B cell (primary cell): ENCODE data around the gene ADAMTS17. TPM values are rescaled to one million over a fixed set of nuclear protein-coding genes. Genes with fewer than 3 reads are reported as not detected.

Experiments
- ATAC-seq: fragments of 200-7000 bp; cut with Tn5 transposase; one replicate; pipeline ENCODE4 v1.10.0; 2021; ENCODE audit warnings: low read depth, mild to moderate bottlenecking, moderate number of reproducible peaks, moderate library complexity
- CTCF ChIA-PET: fragments of 350-600 bp; sonication (Branson Sonifier 250); formaldehyde crosslinking; loops from one replicate; lab custom pipeline; 2021; ENCODE audit warnings: antibody characterized with exemption, inconsistent platforms; lab: Charles Lee
- POLR2A ChIA-PET: fragments of 350-600 bp; sonication (Branson Sonifier 250); formaldehyde crosslinking; loops from one replicate; lab custom pipeline; 2021; ENCODE audit warnings: antibody characterized with exemption; lab: Charles Lee
- DNase-seq: peaks from one replicate; pipeline ENCODE4 v3.0.0; 2013
- H2AFZ ChIP-seq: 2 replicates; pipeline ENCODE4 v1.6.1; 2012; ENCODE audit warnings: mild to moderate bottlenecking, low read depth, low read length; ENCODE audit not compliant: insufficient read depth, poor library complexity, severe bottlenecking
- H3K27ac ChIP-seq, 2 donors: 1 replicate in 1 of 2; 2 replicates in 1 of 2; pipeline ENCODE4 v1.5.1; 2012 to 2013; ENCODE audit warnings: low read length in 2 of 2, mild to moderate bottlenecking in 2 of 2, moderate library complexity in 1 of 2
- H3K27me3 ChIP-seq, 4 experiments: fragments of 200-600 bp in 1 of 4; sonication (generic) in 1 of 4; replicated peaks in 1 of 4; 1 replicate in 2 of 4; 2 replicates in 2 of 4; pipeline versions ENCODE4 v1.6.1 to v1.7.0; 2013 to 2016; ENCODE audit warnings: low read length in 3 of 4, mild to moderate bottlenecking in 2 of 4, mixed read lengths in 1 of 4, moderate library complexity in 1 of 4; ENCODE audit not compliant: insufficient read depth in 4 of 4, control insufficient read depth in 3 of 4; ENCODE audit errors: control extremely low read depth in 1 of 4
- H3K36me3 ChIP-seq, 2 experiments: replicated peaks in 1 of 2; 1 replicate in 1 of 2; 2 replicates in 1 of 2; pipeline versions ENCODE4 v1.6.1 to v1.7.1; 2013; ENCODE audit warnings: low read length in 1 of 2; ENCODE audit not compliant: insufficient read depth in 2 of 2, control insufficient read depth in 1 of 2; ENCODE audit errors: control extremely low read depth in 1 of 2, extremely low read depth in 1 of 2
- H3K4me1 ChIP-seq, 2 donors: fragments of 200-600 bp in 1 of 2; sonication (generic) in 1 of 2; 1 replicate in 1 of 2; 2 replicates in 1 of 2; pipeline versions ENCODE4 v1.5.1 to v1.6.1; 2013 to 2017; ENCODE audit warnings: low read length in 2 of 2; ENCODE audit not compliant: control insufficient read depth in 2 of 2, insufficient read depth in 2 of 2
- H3K4me2 ChIP-seq: replicated peaks from 2 replicates; pipeline ENCODE3; 2012; ENCODE audit warnings: mild to moderate bottlenecking, low read depth, low read length; ENCODE audit not compliant: poor library complexity, severe bottlenecking
- H3K4me3 ChIP-seq, 5 experiments: fragments of 200-600 bp in 1 of 5; sonication (generic) in 1 of 5; 1 replicate in 3 of 5; 2 replicates in 2 of 5; pipeline versions ENCODE4 v1.5.1 to v1.7.0; 2011 to 2016; ENCODE audit warnings: low read length in 4 of 5, mild to moderate bottlenecking in 4 of 5, low read depth in 2 of 5, control low read depth in 1 of 5, moderate library complexity in 1 of 5; ENCODE audit not compliant: insufficient read depth in 1 of 5; ENCODE audit errors: control extremely low read depth in 1 of 5, extremely low read depth in 1 of 5
- H3K79me2 ChIP-seq: fragments of 200-600 bp; sonication (generic); one replicate; pipeline ENCODE4 v1.6.0; 2016; ENCODE audit warnings: low read length; ENCODE audit not compliant: control insufficient read depth, insufficient read depth
- H3K9ac ChIP-seq: fragments of 200-600 bp; sonication (generic); 2 replicates; pipeline ENCODE4 v1.6.1; 2017; ENCODE audit warnings: mild to moderate bottlenecking, low read length, moderate library complexity
- H3K9me3 ChIP-seq, 3 donors: one replicate each; pipeline versions ENCODE4 v1.6.1 to v1.7.1; 2013; ENCODE audit warnings: low read length in 2 of 3; ENCODE audit not compliant: control insufficient read depth in 2 of 3, insufficient read depth in 1 of 3; ENCODE audit errors: control extremely low read depth in 1 of 3
- H4K20me1 ChIP-seq: 2 replicates; pipeline ENCODE4 v1.6.0; 2012; ENCODE audit warnings: mild to moderate bottlenecking, low read length; ENCODE audit not compliant: insufficient read depth, control insufficient read depth, poor library complexity, severe bottlenecking
- H3K27ac Mint-ChIP-seq: one replicate; pipeline ENCODE4 v1.8.0; 2021; ENCODE audit warnings: mixed read lengths
- H3K27me3 Mint-ChIP-seq: one replicate; pipeline ENCODE4 v1.8.0; 2021; ENCODE audit warnings: mixed read lengths
- H3K4me1 Mint-ChIP-seq: one replicate; pipeline ENCODE4 v1.8.0; 2021; ENCODE audit warnings: mixed read lengths
- H3K4me3 Mint-ChIP-seq: one replicate; pipeline ENCODE4 v1.8.0; 2021; ENCODE audit warnings: mixed read lengths
- H3K9me3 Mint-ChIP-seq: one replicate; pipeline ENCODE4 v1.8.0; 2022; ENCODE audit warnings: mixed read lengths; ENCODE audit not compliant: insufficient read depth
- CTCF ChIP-seq: fragments of 200-600 bp; IDR thresholded peaks from one replicate; pipeline ENCODE4 v1.8.0; 2022; ENCODE audit warnings: antibody characterized with exemption, mild to moderate bottlenecking
- EZH2 ChIP-seq: IDR thresholded peaks from 2 replicates; pipeline ENCODE4 v1.6.1; 2012; ENCODE audit warnings: borderline replicate concordance, low read depth, mild to moderate bottlenecking, moderate library complexity, low read length; ENCODE audit not compliant: insufficient read depth, poor library complexity, severe bottlenecking
- WGBS: methylation state at CpG from one replicate; pipeline ENCODE4 v1.1.5; 2013; ENCODE audit warnings: missing lambda C conversion rate; ENCODE audit not compliant: insufficient coverage; 5-methylcytosine and 5-hydroxymethylcytosine counted together
- intact Hi-C: fragments of 100-400 bp; cut with micrococcal nuclease; formaldehyde crosslinking; loops from one replicate; pipeline ENCODE4 v1.10.0; 2022
- polyA plus RNA-seq: library from polyadenylated mRNA; depleted of rRNA; stranded (reverse); fragments of >200 nt; gene quantifications from 2 replicates; pipeline ENCODE4 v1.2.3, GENCODE V29; 2012
- total RNA-seq, 2 donors: library from RNA; stranded (reverse); fragments of 120-200 nt in 1 of 2; gene quantifications; 1 replicate in 1 of 2; 2 replicates in 1 of 2; pipeline versions ENCODE4 v1.2.3 to v1.2.4, GENCODE V29; 2013 to 2022

The ADAMTS17 gene
- total and polyA plus RNA-seq, 2 donors (not counting 1 experiment from before 2014, with no cell fraction given), result 0.10 TPM; not detected in 1

- no peaks in the 10 kb centered on the region for H3K79me2 ChIP-seq
- H4K20me1 ChIP-seq, result no peaks in the 10 kb centered on the region
- H3K27me3 Mint-ChIP-seq, result peaks cover 69% of the 10 kb centered on the region
- no peaks in the 10 kb centered on the region for H3K9me3 Mint-ChIP-seq
- ATAC-seq, result no peak
- H3K27ac ChIP-seq, result no peak overlapping the region
- TF ChIP-seq CTCF (no peak), EZH2 (no peak)
- no peak overlapping the region for H3K4me2 ChIP-seq
- no peaks in the 10 kb centered on the region for H3K36me3 ChIP-seq
- CTCF ChIA-PET, result interaction anchor here (5.5 kb wide), 1 partner anchor 15 kb away, joined by 33 read pairs; no protein-coding TSS in a partner anchor
- no peak overlapping the region for H3K9ac ChIP-seq
- DNase-seq, result no peak
- H3K4me1 ChIP-seq, result peaks cover 3 to 5% of the 10 kb centered on the region in 2 donors
- POLR2A ChIA-PET, result no interaction called here
- H3K27ac Mint-ChIP-seq, result no peak overlapping the region
- no peak overlapping the region for H2AFZ ChIP-seq
- H3K27me3 ChIP-seq, result peaks cover 0 to 43% (median 18%) of the 10 kb centered on the region in 4 experiments
- H3K4me3 Mint-ChIP-seq, result no peak overlapping the region
- intact Hi-C loops, result no loop called here
- peaks cover 0 to 8% (median 0%) of the 10 kb centered on the region in 3 donors for H3K9me3 ChIP-seq
- no peak overlapping the region for H3K4me3 ChIP-seq
- 76% methylated on average over 9 of the region's 9 CpGs for WGBS
- H3K4me1 Mint-ChIP-seq, result peaks cover 2% of the 10 kb centered on the region
These were observed 6.3 kb downstream of the ADAMTS17 start for GRCh38 chr15:100335335-100335999.

- TF ChIP-seq CTCF (no peak), EZH2 (no peak)
- no peaks in the 10 kb centered on the region for H3K4me1 ChIP-seq
- H3K27me3 Mint-ChIP-seq, result peaks cover 64% of the 10 kb centered on the region
These were observed 6.9 kb downstream of the ADAMTS17 start for GRCh38 chr15:100334905-100335304.

More at GRCh38 chr15:100334905-100335304, 6.9 kb downstream of the ADAMTS17 start:
- Histone ChIP-seq H4K20me1 (no peaks in the 10 kb centered on the region), H2AFZ (no peak overlapping the region), H3K9me3 (peaks cover 0 to 4% (median 0%) of the 10 kb centered on the region in 3 donors), H3K9ac (no peak overlapping the region), H3K4me2 (no peak overlapping the region), H3K4me3 (no peak overlapping the region), H3K27ac (no peak overlapping the region), H3K36me3 (no peaks in the 10 kb centered on the region), H3K79me2 (no peaks in the 10 kb centered on the region), H3K27me3 (peaks cover 0 to 38% (median 13%) of the 10 kb centered on the region in 4 experiments)
- POLR2A ChIA-PET, result no interaction called here
- Mint-ChIP-seq H3K4me3 (no peak overlapping the region), H3K27ac (no peak overlapping the region), H3K9me3 (no peaks in the 10 kb centered on the region), H3K4me1 (no peaks in the 10 kb centered on the region)
- intact Hi-C loops, result no loop called here
- CTCF ChIA-PET, result no interaction called here
- DNase-seq (no peak), ATAC-seq (no peak)
- 72% methylated on average over 8 of the region's 11 CpGs for WGBS
